HCT116 (cell line): ENCODE measurements around the gene FAM171A1. TPM values are rescaled to one million over a fixed set of nuclear protein-coding genes. Genes with fewer than 3 reads are reported as not detected.

Source experiments
- ATAC-seq: fragments of 200-7000 bp; cut with Tn5 transposase; 2 replicates; pipeline ENCODE4 v1.9.1; 2020; ENCODE audit warnings: mild to moderate bottlenecking, moderate library complexity
- BruUV-seq: library from RNA; stranded (reverse); fragments of 400-500 nt; replicated peaks from 2 replicates; lab custom pipeline; 2021; lab: Mats Ljungman, UMichigan
- CTCF ChIA-PET: fragments of 300-600 bp; sonication (Branson Sonifier 250); formaldehyde crosslinking; loops from one replicate; lab custom pipeline; 2021; ENCODE audit warnings: antibody characterized with exemption; lab: Charles Lee
- POLR2A ChIA-PET: fragments of 300-600, 350-600 bp; sonication (Branson Sonifier 250); formaldehyde crosslinking; loops from one replicate; lab custom pipeline; 2021; ENCODE audit warnings: antibody characterized with exemption; lab: Charles Lee
- RAD21 ChIA-PET, 2 experiments: fragments of 300-600 bp; sonication (Branson Sonifier 250); formaldehyde crosslinking; loops; one replicate each; lab custom pipeline; 2023; ENCODE audit warnings: low total read pairs in 2 of 2; ENCODE audit not compliant: uncharacterized antibody in 2 of 2, unreplicated experiment in 2 of 2, low non-redundant PET in 1 of 2; lab: Charles Lee
- DNase-seq: peaks from one replicate; pipeline ENCODE4 v3.0.0-alpha.2; 2010; ENCODE audit warnings: low read depth, low spot score
- H2AFZ ChIP-seq: fragments of 200-600 bp; shearing (Covaris generic), sonication (generic); 2 replicates; pipeline ENCODE4 v1.6.1; 2017; ENCODE audit warnings: low read depth, mixed run types, mixed read lengths, antibody characterized with exemption, low read length; ENCODE audit not compliant: poor library complexity, severe bottlenecking
- H3K27ac ChIP-seq: 2 replicates; pipeline ENCODE4 v1.5.1; 2012; ENCODE audit warnings: low read depth, low read length
- H3K27me3 ChIP-seq: fragments of 200-600 bp; sonication (generic); 2 replicates; pipeline ENCODE4 v1.6.1; 2016; ENCODE audit warnings: mixed run types, low read length, mixed read lengths; ENCODE audit not compliant: insufficient read depth
- H3K36me3 ChIP-seq, 2 experiments: fragments of 200-500 bp in 1 of 2; fragments of 200-600 bp in 1 of 2; sonication (Bioruptor generic) in 1 of 2; sonication (generic) in 1 of 2; 2 replicates each; pipeline versions ENCODE4 v1.5.1 to v1.6.1; 2014 to 2016; ENCODE audit warnings: low read length in 2 of 2, inconsistent platforms in 1 of 2, mixed read lengths in 1 of 2, mixed run types in 1 of 2; ENCODE audit not compliant: insufficient read depth in 2 of 2, control insufficient read depth in 1 of 2
- H3K4me1 ChIP-seq, 2 experiments: fragments of 200-600 bp in 1 of 2; sonication (generic) in 1 of 2; 2 replicates each; pipeline versions ENCODE4 v1.5.1 to v1.6.1; 2012 to 2017; ENCODE audit warnings: low read length in 2 of 2, inconsistent platforms in 1 of 2, mild to moderate bottlenecking in 1 of 2, mixed read lengths in 1 of 2, mixed run types in 1 of 2, moderate library complexity in 1 of 2; ENCODE audit not compliant: insufficient read depth in 2 of 2, control insufficient read depth in 1 of 2
- H3K4me2 ChIP-seq: fragments of 200-600 bp; sonication (generic); 2 replicates; pipeline ENCODE4 v1.6.1; 2017; ENCODE audit warnings: mixed run types, low read length, mixed read lengths
- H3K4me3 ChIP-seq, 2 experiments: fragments of 200-600 bp in 1 of 2; sonication (generic) in 1 of 2; replicated peaks in 1 of 2; 2 replicates each; pipeline ENCODE4 v1.5.1; 2011 to 2016; ENCODE audit warnings: low read length in 2 of 2, control low read depth in 1 of 2, low read depth in 1 of 2, mild to moderate bottlenecking in 1 of 2, mixed read lengths in 1 of 2, mixed run types in 1 of 2
- H3K79me2 ChIP-seq: fragments of 200-600 bp; sonication (generic); 2 replicates; pipeline ENCODE4 v1.6.1; 2017; ENCODE audit warnings: mild to moderate bottlenecking, mixed run types, low read length, moderate library complexity, mixed read lengths; ENCODE audit not compliant: insufficient read depth
- H3K9ac ChIP-seq: fragments of 200-600 bp; sonication (generic); 2 replicates; pipeline ENCODE4 v1.6.1; 2016; ENCODE audit warnings: low read length, mixed read lengths
- H3K9me2 ChIP-seq: fragments of 200-600 bp; sonication (generic), shearing (Covaris generic); 2 replicates; pipeline ENCODE4 v1.6.1; 2017; ENCODE audit warnings: mixed run types, mild to moderate bottlenecking, moderate library complexity; ENCODE audit not compliant: insufficient read depth
- H3K9me3 ChIP-seq, 2 experiments: fragments of 200-500 bp in 1 of 2; fragments of 200-600 bp in 1 of 2; sonication (Bioruptor generic) in 1 of 2; sonication (generic) in 1 of 2; 2 replicates each; pipeline ENCODE4 v1.6.1; 2014 to 2017; ENCODE audit warnings: low read length in 2 of 2, mixed read lengths in 2 of 2, inconsistent platforms in 1 of 2, low read depth in 1 of 2, mild to moderate bottlenecking in 1 of 2, mixed run types in 1 of 2, moderate library complexity in 1 of 2; ENCODE audit not compliant: control insufficient read depth in 1 of 2, insufficient read depth in 1 of 2
- H4K20me1 ChIP-seq: fragments of 200-600 bp; sonication (generic), shearing (Covaris generic); 2 replicates; pipeline ENCODE4 v1.6.1; 2017; ENCODE audit warnings: mixed run types, mild to moderate bottlenecking, moderate library complexity; ENCODE audit not compliant: insufficient read depth
- CEBPB ChIP-seq: IDR thresholded peaks from 2 replicates; pipeline ENCODE4 v1.6.1; 2012; ENCODE audit warnings: low read depth
- CTCF ChIP-seq, 3 experiments: fragments of 200-600 bp in 1 of 3; sonication (generic) in 1 of 3; IDR thresholded peaks in 2 of 3; conservative IDR thresholded peaks in 1 of 3; 2 replicates each; pipeline ENCODE4 v1.5.1; 2012 to 2017; ENCODE audit warnings: low read depth in 2 of 3, low read length in 2 of 3, antibody characterized with exemption in 1 of 3, borderline replicate concordance in 1 of 3, control low read depth in 1 of 3, mild to moderate bottlenecking in 1 of 3, mixed read lengths in 1 of 3, mixed run types in 1 of 3, moderate library complexity in 1 of 3; ENCODE audit not compliant: insufficient read depth in 1 of 3
- EGR1 ChIP-seq: IDR thresholded peaks from 2 replicates; pipeline ENCODE4 v1.6.1; 2012; ENCODE audit warnings: low read depth
- ELF1 ChIP-seq: IDR thresholded peaks from 2 replicates; pipeline ENCODE4 v1.6.1; 2012; ENCODE audit warnings: low read depth, borderline replicate concordance
- EZH2 ChIP-seq: fragments of 200-600 bp; sonication (generic); IDR thresholded peaks from 2 replicates; pipeline ENCODE4 v1.6.1; 2017; ENCODE audit warnings: antibody characterized with exemption, mixed run types
- EZH2phosphoT487 ChIP-seq: fragments of 200-600 bp; IDR thresholded peaks from 2 replicates; pipeline ENCODE4 v1.6.1; 2018; ENCODE audit warnings: antibody characterized with exemption, borderline replicate concordance
- FOSL1 ChIP-seq: IDR thresholded peaks from 2 replicates; pipeline ENCODE4 v1.6.1; 2012; ENCODE audit warnings: low read depth
- JUND ChIP-seq: IDR thresholded peaks from 2 replicates; pipeline ENCODE4 v1.6.1; 2012
- POLR2A ChIP-seq: IDR thresholded peaks from 2 replicates; pipeline ENCODE4 v1.7.0; 2011; ENCODE audit warnings: borderline replicate concordance; ENCODE audit not compliant: insufficient read depth, insufficient read length; ENCODE audit errors: extremely low read depth
- RAD21 ChIP-seq: IDR thresholded peaks from 2 replicates; pipeline ENCODE4 v1.6.1; 2012; ENCODE audit warnings: low read depth, mild to moderate bottlenecking
- SIN3A ChIP-seq: IDR thresholded peaks from 2 replicates; pipeline ENCODE4 v1.6.1; 2012; ENCODE audit warnings: low read depth
- SP1 ChIP-seq: IDR thresholded peaks from 2 replicates; pipeline ENCODE4 v1.6.1; 2012; ENCODE audit warnings: low read depth
- SRF ChIP-seq: IDR thresholded peaks from 2 replicates; pipeline ENCODE4 v1.6.1; 2012; ENCODE audit warnings: low read depth
- YY1 ChIP-seq: IDR thresholded peaks from 2 replicates; pipeline ENCODE4 v1.6.1; 2011; ENCODE audit warnings: low read length, low read depth, moderate library complexity, mild to moderate bottlenecking; ENCODE audit not compliant: insufficient replicate concordance; ENCODE audit errors: extremely low read depth
- ZFX ChIP-seq: fragments of 450-650 bp; IDR thresholded peaks from 2 replicates; pipeline ENCODE4 v1.6.1; 2017
- ZNF274 ChIP-seq: fragments of 200-500 bp; sonication (Bioruptor generic); IDR thresholded peaks from 2 replicates; pipeline ENCODE4 v1.6.1; 2014; ENCODE audit warnings: mild to moderate bottlenecking, low read depth, low read length, inconsistent platforms
- intact Hi-C: fragments of 100-400 bp; cut with micrococcal nuclease; formaldehyde crosslinking; loops from 2 replicates; pipeline ENCODE4 v1.10.0; 2022
- total RNA-seq: library from RNA; stranded (reverse); gene quantifications from one replicate; pipeline ENCODE4 v1.2.1, GENCODE V29; 2021; ENCODE audit not compliant: unreplicated experiment
- TF ChIP-seq, protein P1 (sequence below): IDR thresholded peaks from 2 replicates; pipeline ENCODE4 v1.6.1; 2012
- TF ChIP-seq, protein P2 (sequence below): IDR thresholded peaks from 2 replicates; pipeline ENCODE4 v1.6.1; 2012; ENCODE audit warnings: low read depth
- TF ChIP-seq, protein P3 (sequence below): IDR thresholded peaks from 2 replicates; pipeline ENCODE4 v1.6.1; 2012

FAM171A1 gene
- total RNA-seq, 1 experiment from 2014 or later: 32.5 TPM

DNA sequence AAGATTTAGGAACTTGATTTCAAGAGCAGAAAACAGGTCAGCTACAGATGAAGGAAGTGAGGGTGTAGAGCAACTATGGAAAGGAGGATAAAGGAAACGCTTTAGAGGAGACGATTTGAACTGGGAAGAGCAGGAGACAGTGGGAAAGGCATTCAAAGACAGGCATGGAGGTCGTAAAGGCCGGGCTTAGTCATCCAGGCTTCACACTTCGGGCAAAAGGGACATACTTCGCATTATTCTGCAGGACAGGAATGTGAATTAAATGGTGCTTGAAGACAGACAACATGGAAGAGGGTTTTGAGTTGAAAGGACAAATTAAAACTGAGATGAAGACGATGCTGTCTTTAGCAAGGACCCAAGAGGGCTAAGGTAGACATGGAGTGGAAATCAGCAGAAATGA, 8.1 kb downstream of the FAM171A1 start (continued):
- TF ChIP-seq POLR2A: no peak

- H3K27ac ChIP-seq: no peak overlapping the region
- peaks cover 9 to 24% of the 10 kb centered on the region in 2 experiments for H3K4me1 ChIP-seq
- no TSS peak for BruUV-seq
- no peaks in the 10 kb centered on the region for H3K9me2 ChIP-seq
- RAD21 ChIA-PET: no interaction called here
- H3K79me2 ChIP-seq: peaks cover 89% of the 10 kb centered on the region
- H3K27me3 ChIP-seq: no peaks in the 10 kb centered on the region
- no peak for DNase-seq
- H3K4me2 ChIP-seq: no peak overlapping the region
- no peaks in the 10 kb centered on the region for H4K20me1 ChIP-seq
- ATAC-seq: no peak
- H3K36me3 ChIP-seq: no peaks in the 10 kb centered on the region
- POLR2A ChIA-PET: no interaction called here
- no peak overlapping the region for H2AFZ ChIP-seq
- TF ChIP-seq JUND (no peak), ZFX (no peak), YY1 (no peak), EGR1 (no peak), SP1 (no peak), CTCF (IDR thresholded peaks at IDR 0.05 in 2 of 3, conservative IDR thresholded peaks at IDR 0.05 in 1 of 3; ENCODE audit: borderline replicate concordance in 1 of 3, insufficient read depth in 1 of 3, low read depth in 2 of 3, low read length in 2 of 3) (no peak), EZH2phosphoT487 (no peak), FOSL1 (no peak), SIN3A (no peak), EZH2 (no peak), ZNF274 (no peak), ELF1 (no peak), CEBPB (no peak), SRF (no peak), RAD21 (no peak)
- TF ChIP-seq, protein P1, sequence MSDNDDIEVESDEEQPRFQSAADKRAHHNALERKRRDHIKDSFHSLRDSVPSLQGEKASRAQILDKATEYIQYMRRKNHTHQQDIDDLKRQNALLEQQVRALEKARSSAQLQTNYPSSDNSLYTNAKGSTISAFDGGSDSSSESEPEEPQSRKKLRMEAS: no peak
- TF ChIP-seq, protein P2, sequence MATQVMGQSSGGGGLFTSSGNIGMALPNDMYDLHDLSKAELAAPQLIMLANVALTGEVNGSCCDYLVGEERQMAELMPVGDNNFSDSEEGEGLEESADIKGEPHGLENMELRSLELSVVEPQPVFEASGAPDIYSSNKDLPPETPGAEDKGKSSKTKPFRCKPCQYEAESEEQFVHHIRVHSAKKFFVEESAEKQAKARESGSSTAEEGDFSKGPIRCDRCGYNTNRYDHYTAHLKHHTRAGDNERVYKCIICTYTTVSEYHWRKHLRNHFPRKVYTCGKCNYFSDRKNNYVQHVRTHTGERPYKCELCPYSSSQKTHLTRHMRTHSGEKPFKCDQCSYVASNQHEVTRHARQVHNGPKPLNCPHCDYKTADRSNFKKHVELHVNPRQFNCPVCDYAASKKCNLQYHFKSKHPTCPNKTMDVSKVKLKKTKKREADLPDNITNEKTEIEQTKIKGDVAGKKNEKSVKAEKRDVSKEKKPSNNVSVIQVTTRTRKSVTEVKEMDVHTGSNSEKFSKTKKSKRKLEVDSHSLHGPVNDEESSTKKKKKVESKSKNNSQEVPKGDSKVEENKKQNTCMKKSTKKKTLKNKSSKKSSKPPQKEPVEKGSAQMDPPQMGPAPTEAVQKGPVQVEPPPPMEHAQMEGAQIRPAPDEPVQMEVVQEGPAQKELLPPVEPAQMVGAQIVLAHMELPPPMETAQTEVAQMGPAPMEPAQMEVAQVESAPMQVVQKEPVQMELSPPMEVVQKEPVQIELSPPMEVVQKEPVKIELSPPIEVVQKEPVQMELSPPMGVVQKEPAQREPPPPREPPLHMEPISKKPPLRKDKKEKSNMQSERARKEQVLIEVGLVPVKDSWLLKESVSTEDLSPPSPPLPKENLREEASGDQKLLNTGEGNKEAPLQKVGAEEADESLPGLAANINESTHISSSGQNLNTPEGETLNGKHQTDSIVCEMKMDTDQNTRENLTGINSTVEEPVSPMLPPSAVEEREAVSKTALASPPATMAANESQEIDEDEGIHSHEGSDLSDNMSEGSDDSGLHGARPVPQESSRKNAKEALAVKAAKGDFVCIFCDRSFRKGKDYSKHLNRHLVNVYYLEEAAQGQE: no peak
- TF ChIP-seq, protein P3, sequence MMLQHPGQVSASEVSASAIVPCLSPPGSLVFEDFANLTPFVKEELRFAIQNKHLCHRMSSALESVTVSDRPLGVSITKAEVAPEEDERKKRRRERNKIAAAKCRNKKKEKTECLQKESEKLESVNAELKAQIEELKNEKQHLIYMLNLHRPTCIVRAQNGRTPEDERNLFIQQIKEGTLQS: no peak
- CTCF ChIA-PET: no interaction called here
- intact Hi-C loops: no loop called here
- no peak overlapping the region for H3K9ac ChIP-seq
- no peak overlapping the region for H3K4me3 ChIP-seq
- no peaks in the 10 kb centered on the region for H3K9me3 ChIP-seq
Measured at GRCh38 chr10:15361131-15361530, 10.0 kb downstream of the FAM171A1 start.
